GM19043 (cell line): ENCODE results near the gene SMIM41.
A peak's percentile ranks its signal among the peaks of the same experiment; 100 is the strongest.

ENCODE experiments used
- ATAC-seq: cut with Tn5 transposase; IDR thresholded peaks from one replicate; pipeline ENCODE4 v1.9.1; 2021; ENCODE audit warnings: low read depth; ENCODE audit not compliant: unreplicated experiment

Gene SMIM41

GRCh38 chr12:52050116-52050757 is 29.3 kb upstream of the SMIM41 start:
- no peak for ATAC-seq

- peak; percentile 86 for ATAC-seq
These were observed 28.6 kb upstream of the SMIM41 start, which contains the start of gene NR4A1 for GRCh38 chr12:52050758-52051541. NR4A1 (plus strand) TSS chr12:52051442; CDS start chr12:52054329, 2,887 bp downstream.

GRCh38 chr12:52052468-52053186 is 26.9 kb upstream of the SMIM41 start:
- no peak for ATAC-seq

DNA sequence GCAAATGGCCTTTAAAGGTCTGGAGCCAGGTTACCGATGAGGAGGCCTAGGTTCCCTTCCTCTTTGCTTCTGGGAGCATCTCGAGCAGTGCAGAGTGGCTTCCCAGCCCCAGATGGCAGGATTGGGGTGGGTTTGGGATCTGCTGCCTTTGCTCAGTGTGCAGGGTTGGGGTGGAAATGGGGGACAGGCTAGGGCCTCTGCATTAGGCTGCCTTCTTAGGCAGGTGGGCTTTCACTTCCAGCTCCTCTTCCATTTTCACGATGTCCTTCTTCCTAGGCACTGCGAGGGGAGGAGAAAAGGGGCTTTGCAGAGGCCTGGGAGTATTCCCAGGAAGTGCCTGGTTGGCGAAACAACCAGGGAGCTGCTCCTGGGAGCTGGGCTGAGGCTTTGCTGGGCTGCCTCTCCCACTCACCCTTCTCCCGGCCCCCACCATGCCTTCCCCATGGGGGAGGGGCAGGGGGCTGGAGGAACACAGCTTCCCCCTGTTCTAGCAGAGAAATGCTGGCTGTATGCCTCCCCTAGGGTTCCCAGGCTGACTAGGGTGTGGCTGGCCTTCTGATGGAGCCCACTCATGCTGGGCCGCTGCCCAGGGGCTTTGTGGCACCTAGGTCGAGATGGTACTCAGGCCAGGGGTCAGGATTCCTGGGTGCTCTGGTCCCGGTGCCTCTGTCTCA is 25.8 kb upstream of the SMIM41 start:
- ATAC-seq: no peak

DNA sequence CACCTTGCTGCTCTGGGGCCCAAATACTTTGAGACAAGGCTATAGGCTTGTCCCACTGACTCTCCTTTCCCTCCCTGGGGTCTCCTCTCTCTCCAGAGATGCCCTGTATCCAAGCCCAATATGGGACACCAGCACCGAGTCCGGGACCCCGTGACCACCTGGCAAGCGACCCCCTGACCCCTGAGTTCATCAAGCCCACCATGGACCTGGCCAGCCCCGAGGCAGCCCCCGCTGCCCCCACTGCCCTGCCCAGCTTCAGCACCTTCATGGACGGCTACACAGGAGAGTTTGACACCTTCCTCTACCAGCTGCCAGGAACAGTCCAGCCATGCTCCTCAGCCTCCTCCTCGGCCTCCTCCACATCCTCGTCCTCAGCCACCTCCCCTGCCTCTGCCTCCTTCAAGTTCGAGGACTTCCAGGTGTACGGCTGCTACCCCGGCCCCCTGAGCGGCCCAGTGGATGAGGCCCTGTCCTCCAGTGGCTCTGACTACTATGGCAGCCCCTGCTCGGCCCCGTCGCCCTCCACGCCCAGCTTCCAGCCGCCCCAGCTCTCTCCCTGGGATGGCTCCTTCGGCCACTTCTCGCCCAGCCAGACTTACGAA is 25.2 kb upstream of the SMIM41 start:
- ATAC-seq: no peak

DNA sequence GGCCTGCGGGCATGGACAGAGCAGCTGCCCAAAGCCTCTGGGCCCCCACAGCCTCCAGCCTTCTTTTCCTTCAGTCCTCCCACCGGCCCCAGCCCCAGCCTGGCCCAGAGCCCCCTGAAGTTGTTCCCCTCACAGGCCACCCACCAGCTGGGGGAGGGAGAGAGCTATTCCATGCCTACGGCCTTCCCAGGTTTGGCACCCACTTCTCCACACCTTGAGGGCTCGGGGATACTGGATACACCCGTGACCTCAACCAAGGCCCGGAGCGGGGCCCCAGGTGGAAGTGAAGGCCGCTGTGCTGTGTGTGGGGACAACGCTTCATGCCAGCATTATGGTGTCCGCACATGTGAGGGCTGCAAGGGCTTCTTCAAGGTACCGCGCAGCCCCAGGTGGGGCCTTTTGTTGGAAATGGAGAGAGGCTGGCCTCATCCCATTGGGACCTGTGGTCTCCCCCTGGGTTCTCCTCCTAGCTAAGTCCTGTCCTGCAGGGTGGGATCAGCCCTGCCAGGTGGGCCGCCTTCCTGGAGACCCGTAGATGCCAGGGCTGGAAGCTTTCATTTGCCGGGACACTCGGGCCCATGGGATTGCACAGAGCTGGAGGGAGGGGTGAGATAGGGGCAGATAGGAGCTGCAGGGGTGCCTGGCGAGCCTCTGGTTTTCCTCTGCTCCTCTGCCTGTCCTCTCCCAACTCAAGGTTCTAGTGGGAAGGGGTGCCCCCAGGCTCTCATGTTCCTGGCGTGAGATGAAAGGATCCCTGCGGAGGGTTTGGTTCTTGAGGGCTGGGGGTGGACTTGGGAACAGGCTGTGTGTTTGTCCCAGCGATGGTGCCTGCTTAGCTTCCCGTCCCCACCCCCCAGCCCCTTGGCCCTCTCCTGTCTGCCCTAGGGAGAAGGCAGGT is 24.4 kb upstream of the SMIM41 start:
- no peak for ATAC-seq

GRCh38 chr12:52055731-52056711 is 23.5 kb upstream of the SMIM41 start:
- no peak for ATAC-seq

DNA sequence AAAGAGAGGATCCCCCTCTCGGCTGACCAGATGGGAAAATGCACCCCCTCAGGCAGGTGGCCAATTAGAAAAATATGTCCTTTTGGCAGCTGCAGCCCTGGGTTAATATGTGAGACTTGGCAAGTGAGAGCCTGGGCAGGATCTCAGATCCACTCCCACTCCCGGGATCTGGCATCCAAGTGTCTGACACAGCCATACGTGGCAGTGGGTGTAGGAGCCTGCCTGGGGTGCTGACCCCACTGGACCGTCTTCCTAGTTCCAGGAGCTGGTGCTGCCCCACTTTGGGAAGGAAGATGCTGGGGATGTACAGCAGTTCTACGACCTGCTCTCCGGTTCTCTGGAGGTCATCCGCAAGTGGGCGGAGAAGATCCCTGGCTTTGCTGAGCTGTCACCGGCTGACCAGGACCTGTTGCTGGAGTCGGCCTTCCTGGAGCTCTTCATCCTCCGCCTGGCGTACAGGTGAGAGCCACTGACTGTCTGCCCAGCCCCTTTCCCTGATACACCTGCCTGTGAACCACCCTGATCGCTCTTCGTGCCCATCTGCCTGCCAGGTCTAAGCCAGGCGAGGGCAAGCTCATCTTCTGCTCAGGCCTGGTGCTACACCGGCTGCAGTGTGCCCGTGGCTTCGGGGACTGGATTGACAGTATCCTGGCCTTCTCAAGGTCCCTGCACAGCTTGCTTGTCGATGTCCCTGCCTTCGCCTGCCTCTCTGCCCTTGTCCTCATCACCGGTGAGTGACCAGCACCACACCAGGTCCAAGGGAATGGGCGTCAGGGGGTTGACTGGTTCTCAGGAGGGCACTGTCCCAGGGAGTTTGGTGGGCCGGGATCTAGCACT is 22.5 kb upstream of the SMIM41 start:
- no peak for ATAC-seq

DNA sequence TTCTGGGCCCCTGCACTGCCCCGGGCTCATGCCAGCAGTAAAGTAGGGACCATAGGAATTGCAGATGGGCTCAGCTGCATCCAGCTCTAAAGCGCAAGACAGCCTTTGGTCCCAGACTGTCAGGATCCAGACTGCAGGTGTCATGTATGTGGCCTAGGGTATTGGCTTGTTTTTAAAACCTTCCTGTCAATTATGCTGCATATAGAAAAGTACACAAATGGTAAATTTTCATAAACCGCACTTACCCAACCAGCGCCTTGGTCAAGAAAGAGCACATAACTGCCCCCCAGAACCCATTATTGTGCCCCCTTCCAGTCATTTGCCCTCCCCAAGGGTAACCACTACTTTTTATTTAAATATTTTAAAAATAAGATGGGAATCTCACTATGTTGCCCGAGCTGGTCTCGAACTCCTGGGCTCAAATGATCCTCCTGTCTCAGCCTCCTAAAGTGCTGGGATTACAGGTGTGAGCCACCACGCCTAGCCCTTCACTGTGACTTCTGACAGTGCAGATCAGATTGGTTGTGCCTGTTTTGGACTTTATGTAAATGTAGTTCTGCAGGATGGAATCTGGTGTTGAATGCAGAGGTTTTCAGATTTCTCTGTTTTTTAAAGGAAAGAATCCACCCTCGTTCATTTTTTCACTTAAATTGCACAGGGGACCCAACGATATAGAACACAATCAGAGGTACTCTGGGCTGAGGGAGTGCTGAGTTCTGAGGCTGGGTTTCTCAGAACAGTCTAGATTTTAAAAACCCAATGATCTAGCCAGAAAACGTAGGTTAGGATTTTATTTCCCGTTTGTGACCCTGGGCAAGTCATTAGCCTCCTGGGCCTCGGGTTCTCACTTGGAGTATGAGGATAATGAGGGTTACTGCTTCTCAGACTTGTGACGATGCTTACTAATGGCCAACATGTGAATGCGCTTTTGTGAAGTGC is 21.6 kb upstream of the SMIM41 start:
- no peak for ATAC-seq

DNA sequence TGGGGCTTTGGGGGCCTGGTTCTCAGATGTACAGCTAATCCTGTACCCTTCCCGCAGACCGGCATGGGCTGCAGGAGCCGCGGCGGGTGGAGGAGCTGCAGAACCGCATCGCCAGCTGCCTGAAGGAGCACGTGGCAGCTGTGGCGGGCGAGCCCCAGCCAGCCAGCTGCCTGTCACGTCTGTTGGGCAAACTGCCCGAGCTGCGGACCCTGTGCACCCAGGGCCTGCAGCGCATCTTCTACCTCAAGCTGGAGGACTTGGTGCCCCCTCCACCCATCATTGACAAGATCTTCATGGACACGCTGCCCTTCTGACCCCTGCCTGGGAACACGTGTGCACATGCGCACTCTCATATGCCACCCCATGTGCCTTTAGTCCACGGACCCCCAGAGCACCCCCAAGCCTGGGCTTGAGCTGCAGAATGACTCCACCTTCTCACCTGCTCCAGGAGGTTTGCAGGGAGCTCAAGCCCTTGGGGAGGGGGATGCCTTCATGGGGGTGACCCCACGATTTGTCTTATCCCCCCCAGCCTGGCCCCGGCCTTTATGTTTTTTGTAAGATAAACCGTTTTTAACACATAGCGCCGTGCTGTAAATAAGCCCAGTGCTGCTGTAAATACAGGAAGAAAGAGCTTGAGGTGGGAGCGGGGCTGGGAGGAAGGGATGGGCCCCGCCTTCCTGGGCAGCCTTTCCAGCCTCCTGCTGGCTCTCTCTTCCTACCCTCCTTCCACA is 20.7 kb upstream of the SMIM41 start:
- ATAC-seq: no peak

DNA sequence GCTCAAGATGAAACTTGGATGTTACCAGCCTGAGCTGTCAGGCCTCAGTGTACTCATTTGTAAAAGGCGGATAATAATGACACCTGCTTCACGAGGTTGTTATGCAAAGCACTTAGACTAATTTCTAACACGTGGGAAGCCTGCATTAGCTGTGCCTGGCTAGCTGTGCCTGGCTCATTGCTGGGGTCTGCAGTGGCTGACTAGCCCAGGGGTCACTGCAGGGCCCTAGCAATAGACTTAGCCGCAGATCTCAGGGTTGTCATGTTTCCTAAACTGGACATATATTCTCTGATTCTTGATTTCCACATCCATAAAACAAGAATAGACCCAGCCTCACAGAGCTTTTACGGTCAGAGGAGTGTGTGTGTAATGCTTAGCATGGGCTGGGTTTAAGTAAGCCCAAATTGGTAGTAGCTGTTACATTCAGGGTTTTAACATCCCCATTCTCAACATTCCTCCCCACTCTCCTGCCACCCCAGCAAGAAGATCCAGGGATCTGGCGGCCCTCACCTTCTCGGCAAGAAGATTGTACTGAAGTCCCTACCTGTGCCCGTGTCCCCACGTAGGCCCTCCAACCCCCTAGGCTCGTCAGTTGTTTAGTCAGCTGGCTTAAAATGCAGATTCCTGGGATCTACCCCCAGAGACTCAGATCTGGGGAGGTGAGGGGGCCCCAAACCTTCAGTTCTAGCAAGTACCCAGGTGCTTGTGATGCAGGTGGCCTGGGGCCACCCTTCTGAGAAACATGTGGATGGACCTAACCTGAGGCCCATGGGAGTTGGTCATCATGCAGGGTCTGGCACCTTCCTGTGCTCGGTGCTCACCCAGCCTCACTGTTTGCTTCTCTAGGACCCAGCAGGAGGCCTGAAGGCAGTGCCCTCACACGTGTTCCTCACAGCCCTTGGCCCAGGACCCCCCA is 19.7 kb upstream of the SMIM41 start:
- ATAC-seq: no peak

DNA sequence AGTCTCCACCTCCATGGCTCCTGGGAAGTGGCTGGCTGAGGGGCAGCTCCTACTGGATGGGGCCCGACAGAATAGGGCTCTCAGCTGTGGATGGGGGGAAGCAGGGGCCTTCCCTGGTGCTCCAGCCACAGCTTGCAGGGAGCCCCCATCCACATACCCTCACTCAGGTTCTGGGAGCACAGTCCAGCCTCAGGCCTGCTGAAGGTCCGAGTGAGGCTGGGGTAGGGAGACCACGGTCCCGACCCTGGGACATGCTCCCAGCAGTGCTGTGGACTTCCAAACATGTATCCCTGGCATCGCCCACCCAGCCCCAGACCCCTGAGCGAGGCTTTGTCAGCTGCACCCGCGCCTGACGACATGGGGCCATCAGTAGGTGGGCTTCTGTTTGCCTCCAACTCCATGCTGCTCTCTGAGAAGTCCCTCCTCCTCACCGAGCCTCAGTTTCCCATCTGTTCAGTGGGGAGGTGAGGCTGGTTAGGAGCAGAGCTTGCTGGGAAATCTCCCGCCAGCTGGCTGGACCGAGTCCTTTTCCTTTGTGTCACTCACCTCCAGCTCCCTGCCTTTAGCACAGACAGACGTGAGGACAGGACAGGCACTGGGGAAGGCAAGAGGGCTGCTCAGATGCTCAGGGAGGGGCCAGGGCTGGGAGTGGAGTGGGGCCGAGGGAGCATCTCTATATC is 18.9 kb upstream of the SMIM41 start:
- ATAC-seq: no peak

- ATAC-seq: no peak
These were observed 17.9 kb upstream of the SMIM41 start for GRCh38 chr12:52061470-52062166.
